ENCODE results near the gene PPFIA3. TPM values are rescaled to one million over a fixed set of nuclear protein-coding genes. Genes with fewer than 3 reads are reported as not detected.
"Not testable (repeated sequence)": the region's sequence is repeated elsewhere in the genome, so short reads cannot be mapped to it uniquely, and the experiment has no call there.

PPFIA3 gene
- total and polyA plus RNA-seq, 2 experiments from 2014 or later, result 4.4 to 8.2 TPM

DNA sequence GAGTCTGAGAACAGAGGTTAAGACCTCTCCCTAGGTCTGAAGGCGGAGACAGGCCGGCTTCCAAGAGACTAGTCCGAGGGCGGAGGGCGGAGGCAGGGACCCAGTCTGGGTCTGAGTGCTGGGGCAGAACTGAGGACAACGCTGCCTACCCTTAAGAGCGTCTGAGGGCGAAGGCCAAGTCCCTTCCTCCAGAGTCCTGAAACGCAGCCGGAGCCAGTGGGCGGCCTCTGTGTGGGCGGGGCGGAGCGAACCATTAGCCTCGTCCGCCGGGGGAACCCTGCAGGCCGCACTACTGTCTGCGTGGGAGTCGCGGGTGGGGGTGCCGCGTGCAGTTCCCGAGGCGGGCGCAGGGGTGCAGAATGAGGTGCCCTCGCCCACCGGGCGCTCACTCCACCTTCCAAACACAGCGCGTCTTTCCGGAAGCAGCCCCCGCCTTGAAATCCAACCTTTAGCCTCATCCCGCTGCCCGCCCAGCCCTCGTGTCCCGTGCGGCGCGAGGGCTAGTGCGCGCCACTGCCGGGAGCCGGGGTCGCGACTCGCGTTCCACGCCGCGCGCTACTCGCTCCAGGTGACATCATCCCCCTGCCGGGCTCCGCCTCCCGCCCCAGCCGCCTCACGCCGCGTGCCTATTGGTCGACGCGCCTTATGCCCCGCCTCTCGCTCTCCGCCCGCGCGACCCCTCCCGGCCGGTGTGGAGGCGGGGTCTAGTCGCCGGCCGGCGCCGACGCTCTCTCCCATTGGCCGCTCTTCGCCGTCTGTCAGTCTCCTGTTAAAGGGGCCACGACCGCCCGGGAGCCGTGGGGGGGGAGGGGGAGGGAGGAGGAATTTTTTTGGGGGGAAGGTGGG, 556 bp upstream of the PPFIA3 start, which contains the start of gene C19orf73:
C19orf73 (minus strand) TSS at position 579 of the 846 bp plus-strand sequence; CDS start at position 458, 121 bp downstream.
- 3% methylated on average over 56 of the region's 85 CpGs for WGBS (ENCODE audit: low lambda C conversion rate, missing lambda C conversion rate)
- H3K9me2 ChIP-seq (replicated peaks; ENCODE audit: insufficient read depth), result no peaks in the 10 kb centered on the region
- H2AFZ ChIP-seq, result peak within 1 kb of the TSS; percentile 83
- H3K4me1 ChIP-seq (ENCODE audit: insufficient read depth), result peaks cover 14% of the 10 kb centered on the region
- H3K4me3 ChIP-seq, result peak within 1 kb of the TSS; percentile 58
- peak within 1 kb of the TSS; percentile 94 for H3K27ac ChIP-seq
- no peaks in the 10 kb centered on the region for H3K79me2 ChIP-seq
- H3K4me2 ChIP-seq, result peak within 1 kb of the TSS; percentile 93
- no peaks in the 10 kb centered on the region for H3K36me3 ChIP-seq (replicated peaks; ENCODE audit: insufficient read depth, low read depth)
- DNase-seq (ENCODE audit: low spot score), result peak; percentile 98
- TF ChIP-seq, protein P1, sequence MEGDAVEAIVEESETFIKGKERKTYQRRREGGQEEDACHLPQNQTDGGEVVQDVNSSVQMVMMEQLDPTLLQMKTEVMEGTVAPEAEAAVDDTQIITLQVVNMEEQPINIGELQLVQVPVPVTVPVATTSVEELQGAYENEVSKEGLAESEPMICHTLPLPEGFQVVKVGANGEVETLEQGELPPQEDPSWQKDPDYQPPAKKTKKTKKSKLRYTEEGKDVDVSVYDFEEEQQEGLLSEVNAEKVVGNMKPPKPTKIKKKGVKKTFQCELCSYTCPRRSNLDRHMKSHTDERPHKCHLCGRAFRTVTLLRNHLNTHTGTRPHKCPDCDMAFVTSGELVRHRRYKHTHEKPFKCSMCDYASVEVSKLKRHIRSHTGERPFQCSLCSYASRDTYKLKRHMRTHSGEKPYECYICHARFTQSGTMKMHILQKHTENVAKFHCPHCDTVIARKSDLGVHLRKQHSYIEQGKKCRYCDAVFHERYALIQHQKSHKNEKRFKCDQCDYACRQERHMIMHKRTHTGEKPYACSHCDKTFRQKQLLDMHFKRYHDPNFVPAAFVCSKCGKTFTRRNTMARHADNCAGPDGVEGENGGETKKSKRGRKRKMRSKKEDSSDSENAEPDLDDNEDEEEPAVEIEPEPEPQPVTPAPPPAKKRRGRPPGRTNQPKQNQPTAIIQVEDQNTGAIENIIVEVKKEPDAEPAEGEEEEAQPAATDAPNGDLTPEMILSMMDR (IDR thresholded peaks at IDR 0.05; ENCODE audit: poor library complexity), result no peak
- TF ChIP-seq EZH2phosphoT487 (IDR thresholded peaks at IDR 0.05; ENCODE audit: low read depth, severe bottlenecking, unreplicated experiment) (no peak), EZH2 (IDR thresholded peaks at IDR 0.05; ENCODE audit: borderline replicate concordance) (no peak)
- H4K20me1 ChIP-seq (ENCODE audit: insufficient read depth, poor library complexity, severe bottlenecking), result no peaks in the 10 kb centered on the region
- H3K9me3 ChIP-seq (ENCODE audit: low read depth), result no peaks in the 10 kb centered on the region
- H3K27me3 ChIP-seq, result peaks cover 7% of the 10 kb centered on the region

- peak overlapping the region; percentile 93 for H3K4me2 ChIP-seq
- TF ChIP-seq, protein P1 (IDR thresholded peaks at IDR 0.05; ENCODE audit: poor library complexity), result no peak
- TF ChIP-seq EZH2 (IDR thresholded peaks at IDR 0.05; ENCODE audit: borderline replicate concordance) (peak; percentile 9), EZH2phosphoT487 (IDR thresholded peaks at IDR 0.05; ENCODE audit: low read depth, severe bottlenecking, unreplicated experiment) (no peak)
Measured at GRCh38 chr19:49120325-49120683, 960 bp downstream of the PPFIA3 start.

GRCh38 chr19:49120868-49121267, 1.5 kb downstream of the PPFIA3 start:
- DNase-seq (ENCODE audit: low spot score), result no peak
- 92% methylated on average over 2 of the region's 2 CpGs for WGBS (ENCODE audit: low lambda C conversion rate, missing lambda C conversion rate)
- H3K27ac ChIP-seq, result no peak overlapping the region
- TF ChIP-seq, protein P1 (IDR thresholded peaks at IDR 0.05; ENCODE audit: poor library complexity), result no peak
- TF ChIP-seq EZH2phosphoT487 (IDR thresholded peaks at IDR 0.05; ENCODE audit: low read depth, severe bottlenecking, unreplicated experiment) (no peak), EZH2 (IDR thresholded peaks at IDR 0.05; ENCODE audit: borderline replicate concordance) (no peak)
- no peak overlapping the region for H2AFZ ChIP-seq
- H3K4me3 ChIP-seq, result no peak overlapping the region
- no peaks in the 10 kb centered on the region for H3K79me2 ChIP-seq
- no peak overlapping the region for H3K4me2 ChIP-seq
- H3K27me3 ChIP-seq, result peaks cover 7% of the 10 kb centered on the region
- H3K4me1 ChIP-seq (ENCODE audit: insufficient read depth), result peaks cover 11% of the 10 kb centered on the region
- no peaks in the 10 kb centered on the region for H4K20me1 ChIP-seq (ENCODE audit: insufficient read depth, poor library complexity, severe bottlenecking)
- no peaks in the 10 kb centered on the region for H3K9me2 ChIP-seq (replicated peaks; ENCODE audit: insufficient read depth)
- H3K9me3 ChIP-seq (ENCODE audit: low read depth), result no peaks in the 10 kb centered on the region
- H3K36me3 ChIP-seq (replicated peaks; ENCODE audit: insufficient read depth, low read depth), result no peaks in the 10 kb centered on the region

More at GRCh38 chr19:49120325-49120683, 960 bp downstream of the PPFIA3 start:
- WGBS (ENCODE audit: low lambda C conversion rate, missing lambda C conversion rate), result 22% methylated on average over 16 of the region's 16 CpGs
- H3K79me2 ChIP-seq, result no peaks in the 10 kb centered on the region
- no peaks in the 10 kb centered on the region for H4K20me1 ChIP-seq (ENCODE audit: insufficient read depth, poor library complexity, severe bottlenecking)
- H3K36me3 ChIP-seq (replicated peaks; ENCODE audit: insufficient read depth, low read depth), result no peaks in the 10 kb centered on the region
- H3K4me1 ChIP-seq (ENCODE audit: insufficient read depth), result peaks cover 11% of the 10 kb centered on the region
- H3K9me2 ChIP-seq (replicated peaks; ENCODE audit: insufficient read depth), result no peaks in the 10 kb centered on the region
- peaks cover 7% of the 10 kb centered on the region for H3K27me3 ChIP-seq
- H2AFZ ChIP-seq, result no peak overlapping the region
- no peak overlapping the region for H3K27ac ChIP-seq
- H3K4me3 ChIP-seq, result no peak overlapping the region
- no peaks in the 10 kb centered on the region for H3K9me3 ChIP-seq (ENCODE audit: low read depth)
- no peak for DNase-seq (ENCODE audit: low spot score)

- DNase-seq (ENCODE audit: low spot score); H3K9me2 ChIP-seq (replicated peaks; ENCODE audit: insufficient read depth); H3K27me3 ChIP-seq; H3K9me3 ChIP-seq (ENCODE audit: low read depth); H3K4me2 ChIP-seq; H2AFZ ChIP-seq; H3K4me3 ChIP-seq; H3K27ac ChIP-seq; H4K20me1 ChIP-seq (ENCODE audit: insufficient read depth, poor library complexity, severe bottlenecking); H3K36me3 ChIP-seq (replicated peaks; ENCODE audit: insufficient read depth, low read depth); H3K79me2 ChIP-seq: not testable (repeated sequence)
- WGBS (ENCODE audit: low lambda C conversion rate, missing lambda C conversion rate), result 92% methylated on average over 10 of the region's 10 CpGs
- H3K4me1 ChIP-seq (ENCODE audit: insufficient read depth), result peaks cover 11% of the 10 kb centered on the region
Measured at GRCh38 chr19:49121841-49122240, 2.5 kb downstream of the PPFIA3 start.

- not testable (repeated sequence) for H3K36me3 ChIP-seq (replicated peaks; ENCODE audit: insufficient read depth, low read depth); H3K4me2 ChIP-seq; H3K9me3 ChIP-seq (ENCODE audit: low read depth); H3K27ac ChIP-seq; DNase-seq (ENCODE audit: low spot score); H4K20me1 ChIP-seq (ENCODE audit: insufficient read depth, poor library complexity, severe bottlenecking); H3K9me2 ChIP-seq (replicated peaks; ENCODE audit: insufficient read depth); H3K4me3 ChIP-seq; H3K27me3 ChIP-seq; H3K4me1 ChIP-seq (ENCODE audit: insufficient read depth); H3K79me2 ChIP-seq; H2AFZ ChIP-seq
- 95% methylated on average over 11 of the region's 11 CpGs for WGBS (ENCODE audit: low lambda C conversion rate, missing lambda C conversion rate)
Measured at GRCh38 chr19:49123285-49123684, 3.9 kb downstream of the PPFIA3 start.
